HG02763 (cell line): Measurements from ENCODE around the gene TRAF3IP1.
"Not testable (repeated sequence)": the region's sequence is repeated elsewhere in the genome, so short reads cannot be mapped to it uniquely, and the experiment has no call there.

Experiments used
- ATAC-seq: cut with Tn5 transposase; IDR thresholded peaks from one replicate; pipeline ENCODE4 v1.9.1; 2021; ENCODE audit warnings: mild to moderate bottlenecking, moderate library complexity; ENCODE audit not compliant: unreplicated experiment

TRAF3IP1 gene

DNA sequence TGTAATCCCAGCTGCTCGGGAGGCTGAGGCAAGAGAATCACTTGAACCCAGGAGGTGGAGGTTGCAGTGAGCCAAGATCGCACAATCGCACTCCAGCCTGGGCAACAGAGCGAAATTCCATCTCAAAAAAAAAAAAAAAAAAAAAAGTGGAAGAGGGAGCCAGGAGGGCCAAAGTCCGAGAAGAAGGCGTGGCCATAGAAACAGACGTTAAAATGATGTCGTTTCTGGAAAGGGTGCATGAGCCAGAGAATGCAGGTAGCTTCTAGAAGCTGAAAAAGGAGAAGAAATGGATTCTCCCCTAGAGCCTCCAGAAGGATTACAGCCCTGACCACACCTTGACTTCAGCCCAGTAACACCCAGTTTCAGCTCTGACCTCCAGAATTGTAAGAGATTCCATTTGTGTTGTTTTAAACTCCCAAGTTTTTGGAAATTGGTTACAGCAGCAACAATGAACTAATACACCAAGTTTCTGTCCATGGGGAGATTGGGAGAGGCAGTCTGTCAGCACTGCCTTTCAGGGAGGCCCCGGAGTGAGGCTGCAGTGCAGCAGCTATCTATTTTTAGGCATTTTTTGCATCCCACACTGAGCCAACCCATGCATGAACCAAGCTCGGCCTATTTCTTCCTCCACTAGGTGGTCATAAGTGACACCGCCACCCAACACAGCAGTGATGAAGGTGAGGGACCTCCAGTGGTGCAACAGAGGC lies 14.2 kb upstream of the TRAF3IP1 start:
- ATAC-seq, result no peak

DNA sequence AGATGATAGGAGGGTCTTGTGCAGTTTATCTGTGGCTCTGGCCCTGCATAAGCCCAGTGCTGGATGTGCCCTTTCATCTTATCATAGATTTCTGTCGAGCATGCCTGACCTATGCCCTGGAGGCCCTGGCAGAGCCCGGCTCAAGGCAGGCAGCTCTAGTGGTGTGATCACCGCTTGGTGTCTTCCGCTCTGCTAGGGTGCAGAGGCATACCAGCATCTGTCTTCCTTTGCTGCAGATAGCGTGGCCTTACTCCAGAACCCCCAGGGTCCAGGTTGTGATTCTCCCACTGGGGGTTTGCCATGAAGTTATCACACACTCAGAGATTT lies 13.7 kb upstream of the TRAF3IP1 start:
- ATAC-seq, result no peak

- no peak for ATAC-seq
Observed at GRCh38 chr2:238308177-238308576, 12.1 kb upstream of the TRAF3IP1 start.

- ATAC-seq, result not testable (repeated sequence)
Observed at GRCh38 chr2:238310721-238311120, 9.6 kb upstream of the TRAF3IP1 start.

GRCh38 chr2:238313289-238313990 lies 6.9 kb upstream of the TRAF3IP1 start:
- ATAC-seq, result no peak

- no peak for ATAC-seq
Observed at GRCh38 chr2:238313991-238314350, 6.3 kb upstream of the TRAF3IP1 start.

GRCh38 chr2:238314576-238314975 lies 5.7 kb upstream of the TRAF3IP1 start:
- ATAC-seq, result no peak

DNA sequence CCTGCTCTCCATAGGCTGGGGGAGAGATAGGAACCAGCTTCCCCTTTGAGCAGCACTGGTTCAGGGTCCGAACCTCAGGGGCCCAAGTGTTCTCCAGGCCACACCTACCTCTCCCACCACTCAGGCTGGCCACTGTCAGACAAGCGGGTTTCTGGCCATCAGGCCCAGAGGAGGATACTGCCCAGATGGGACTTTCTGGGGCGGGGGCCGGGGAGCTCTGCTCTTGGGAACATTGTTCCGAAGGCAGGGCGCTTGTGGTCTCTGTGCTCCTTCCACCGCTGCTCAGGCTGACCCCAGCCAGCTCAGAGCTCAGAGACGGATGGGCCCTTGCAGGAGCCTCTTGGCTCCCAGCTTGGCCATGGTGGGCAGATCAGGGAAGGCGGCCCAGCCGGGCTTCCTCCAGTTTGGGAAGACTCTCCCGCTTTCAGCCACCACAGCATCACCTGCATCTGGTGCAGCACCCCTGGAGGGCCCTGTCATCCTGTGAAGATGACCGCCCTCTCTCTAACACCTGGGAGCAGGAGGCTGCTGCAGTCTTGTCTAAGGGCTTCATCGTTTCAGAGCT lies 5.2 kb upstream of the TRAF3IP1 start:
- ATAC-seq, result no peak

GRCh38 chr2:238320648-238321281 lies 447 bp downstream of the TRAF3IP1 start:
- ATAC-seq, result peak; percentile 5

GRCh38 chr2:238321467-238321866 lies 1.1 kb downstream of the TRAF3IP1 start:
- ATAC-seq, result no peak

DNA sequence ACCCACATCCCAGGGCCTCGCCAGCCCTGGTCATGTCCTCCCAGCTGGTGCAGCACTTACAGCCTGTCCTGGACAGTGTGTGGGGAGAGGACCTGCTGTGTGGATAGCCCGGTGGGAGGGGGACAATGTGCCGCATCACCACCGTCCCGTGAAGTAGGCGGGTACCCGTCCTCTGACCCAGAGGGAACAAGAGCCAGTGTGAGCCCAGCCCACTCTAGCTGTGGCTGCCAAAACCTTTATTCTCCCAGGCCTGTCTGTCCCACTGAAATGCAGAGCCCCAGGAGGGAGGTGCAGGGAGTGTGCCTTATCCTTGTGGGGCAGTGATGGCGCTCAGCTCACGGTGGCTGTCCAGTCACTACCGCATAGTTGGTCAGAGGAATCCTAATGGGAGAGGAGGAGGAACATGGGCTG lies 1.7 kb downstream of the TRAF3IP1 start:
- no peak for ATAC-seq

DNA sequence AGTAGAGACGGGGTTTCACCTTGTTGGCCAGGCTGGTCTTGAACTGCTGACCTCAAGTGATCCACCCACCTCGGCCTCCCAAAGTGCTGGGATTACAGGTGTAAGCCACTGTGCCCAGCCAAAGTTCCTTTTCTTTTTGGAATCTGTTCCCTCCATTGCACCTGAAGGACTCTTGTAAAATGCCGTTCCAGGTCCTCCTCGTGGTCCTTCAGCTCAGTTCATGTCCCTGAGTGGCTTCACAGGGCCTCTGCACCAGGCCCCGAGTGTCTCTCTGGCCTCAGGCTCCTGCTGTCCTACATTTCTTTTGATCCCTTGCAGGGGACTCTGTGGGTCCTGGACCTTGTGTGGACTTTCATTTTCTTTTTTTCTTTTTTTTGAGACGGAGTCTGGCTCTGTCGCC lies 3.9 kb downstream of the TRAF3IP1 start:
- not testable (repeated sequence) for ATAC-seq

DNA sequence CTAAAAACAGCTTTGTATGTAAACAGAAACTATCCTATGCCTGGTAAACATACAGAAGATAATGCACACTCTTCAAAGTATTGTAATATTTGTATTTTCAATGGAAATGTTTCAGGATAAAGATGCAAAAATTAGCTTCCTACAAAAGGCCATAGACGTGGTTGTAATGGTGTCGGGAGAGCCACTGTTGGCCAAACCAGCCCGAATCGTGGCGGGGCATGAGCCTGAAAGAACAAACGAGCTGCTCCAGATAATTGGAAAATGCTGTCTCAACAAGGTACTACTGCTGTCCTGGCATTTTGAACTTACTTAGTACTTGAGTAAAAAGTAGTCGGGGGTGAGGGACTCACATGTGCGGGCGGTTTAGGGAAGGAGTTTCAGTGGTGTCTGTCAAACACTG lies 5.4 kb downstream of the TRAF3IP1 start:
- ATAC-seq, result no peak

GRCh38 chr2:238326801-238327365 lies 6.6 kb downstream of the TRAF3IP1 start:
- no peak for ATAC-seq

DNA sequence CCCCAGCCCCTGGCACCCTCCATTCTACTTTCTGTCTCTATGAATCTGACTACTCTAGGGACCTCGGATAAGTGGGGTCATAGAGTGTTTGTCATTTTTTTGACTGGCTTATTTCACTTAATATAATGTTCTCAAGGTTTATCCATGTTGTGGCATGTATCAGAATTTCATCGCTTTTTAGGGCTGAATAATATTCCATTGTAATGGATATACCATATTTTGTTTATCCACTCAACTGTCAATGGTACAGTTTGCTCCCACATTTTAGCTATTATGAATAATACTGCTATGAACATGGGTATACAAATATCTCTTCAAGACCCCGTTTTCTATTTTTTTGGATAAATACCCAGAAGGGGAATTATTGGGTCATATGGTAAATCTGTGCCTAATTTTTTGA lies 7.4 kb downstream of the TRAF3IP1 start:
- no peak for ATAC-seq

DNA sequence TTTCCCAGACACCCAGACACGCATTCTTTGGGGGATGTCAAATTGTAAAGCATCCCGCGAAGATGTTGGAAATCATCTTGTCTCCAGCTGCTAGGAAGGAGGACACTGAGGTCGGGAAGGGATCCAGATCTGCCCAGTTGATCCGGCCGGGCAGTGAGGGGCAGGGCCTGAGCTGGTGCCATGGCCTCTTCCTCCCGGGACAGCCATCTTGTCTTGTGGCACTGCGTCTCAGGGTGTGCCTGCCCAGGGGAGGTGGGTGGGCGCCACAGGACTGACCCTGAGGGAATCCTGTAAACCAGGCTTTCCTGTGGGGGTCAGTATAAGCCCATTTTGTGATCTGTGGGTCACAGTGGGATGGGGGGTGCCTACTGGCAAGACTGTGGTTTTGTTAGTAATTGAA lies 10.1 kb downstream of the TRAF3IP1 start:
- no peak for ATAC-seq

GRCh38 chr2:238331916-238332315 lies 11.6 kb downstream of the TRAF3IP1 start:
- ATAC-seq, result no peak

GRCh38 chr2:238334885-238335284 lies 14.6 kb downstream of the TRAF3IP1 start:
- no peak for ATAC-seq

DNA sequence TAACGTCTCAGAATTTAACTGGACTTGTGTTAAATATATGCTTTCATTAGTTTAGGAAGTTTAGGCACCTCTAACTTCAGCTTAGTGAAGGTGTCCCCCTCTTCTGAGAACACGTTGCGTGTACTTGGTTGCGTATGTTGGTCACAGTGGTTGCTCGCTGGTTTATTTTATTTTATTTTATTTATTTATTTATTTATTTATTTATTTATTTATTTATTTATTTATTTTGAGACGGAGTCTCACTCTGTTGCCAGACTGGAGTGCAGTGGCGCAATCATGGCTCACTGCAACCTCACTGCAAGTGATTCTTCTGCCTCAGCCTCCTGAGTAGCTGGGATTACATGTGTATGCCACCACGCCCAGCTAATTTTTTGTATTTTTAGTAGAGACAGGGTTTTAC lies 15.3 kb downstream of the TRAF3IP1 start:
- ATAC-seq, result not testable (repeated sequence)

GRCh38 chr2:238336151-238336550 lies 15.8 kb downstream of the TRAF3IP1 start:
- no peak for ATAC-seq

DNA sequence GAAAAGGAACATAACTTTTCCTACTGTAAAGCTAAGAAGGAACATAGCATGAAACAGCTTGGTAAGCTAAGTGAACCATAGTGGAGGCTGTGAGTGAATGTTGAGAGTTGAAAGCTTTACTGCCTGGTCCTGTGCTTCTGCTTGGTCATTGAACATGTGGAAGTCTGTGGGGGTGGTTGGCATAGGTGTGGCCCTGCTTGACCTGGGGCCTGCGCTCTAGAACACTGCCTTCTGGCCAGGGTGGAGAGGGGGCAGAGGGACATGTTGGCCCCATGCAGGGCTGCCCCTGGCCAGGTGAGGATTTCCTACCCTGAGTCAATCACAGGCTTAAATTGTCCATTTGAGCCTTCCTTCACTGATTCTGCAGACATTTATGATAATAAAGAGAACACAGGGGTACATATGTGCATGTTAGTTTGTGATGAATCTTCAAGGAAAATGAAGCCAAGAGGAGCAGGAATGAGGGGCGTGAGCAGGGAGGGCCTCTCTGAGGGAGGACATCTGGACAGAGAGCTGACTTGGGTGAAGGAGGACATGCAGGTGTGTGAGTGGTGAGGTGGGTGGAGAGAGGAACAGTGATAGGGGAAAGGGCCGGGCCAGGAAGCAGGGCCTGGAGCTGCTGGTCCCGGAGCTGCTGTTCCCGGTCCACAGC lies 16.6 kb downstream of the TRAF3IP1 start:
- ATAC-seq, result no peak
